GM06990 (cell line): ENCODE data around the gene SLC10A7.

Source experiments
- DNase-seq: peaks from one replicate; pipeline ENCODE4 v3.0.0-alpha.2; 2011; ENCODE audit not compliant: insufficient read length; ENCODE audit errors: extremely low read depth
- H3K27me3 ChIP-seq: replicated peaks from 2 replicates; pipeline ENCODE4 v1.6.0; 2011; ENCODE audit warnings: low read length; ENCODE audit not compliant: control insufficient read depth, insufficient read depth
- H3K36me3 ChIP-seq: 2 replicates; pipeline ENCODE4 v1.5.1; 2011; ENCODE audit warnings: low read length; ENCODE audit not compliant: control insufficient read depth, insufficient read depth
- H3K4me3 ChIP-seq: replicated peaks from 2 replicates; pipeline ENCODE4 v1.5.1; 2011; ENCODE audit warnings: low read depth, mild to moderate bottlenecking, control low read depth, low read length
- CTCF ChIP-seq: IDR thresholded peaks from 2 replicates; pipeline ENCODE4 v1.5.1; 2011; ENCODE audit warnings: low read length, control low read depth, mild to moderate bottlenecking, inconsistent platforms; ENCODE audit not compliant: insufficient read depth, poor library complexity, severe bottlenecking

SLC10A7 gene

GRCh38 chr4:146318894-146319293 is 202.8 kb downstream of the SLC10A7 start:
- H3K27me3 ChIP-seq = no peaks in the 10 kb centered on the region
- no peak for DNase-seq
- H3K4me3 ChIP-seq = no peak overlapping the region
- TF ChIP-seq CTCF = no peak
- H3K36me3 ChIP-seq = no peaks in the 10 kb centered on the region

- no peak for DNase-seq
- TF ChIP-seq CTCF = no peak
- no peak overlapping the region for H3K4me3 ChIP-seq
- H3K36me3 ChIP-seq = no peaks in the 10 kb centered on the region
- H3K27me3 ChIP-seq = no peaks in the 10 kb centered on the region
Measured at GRCh38 chr4:146317783-146318182, 204.0 kb downstream of the SLC10A7 start.

GRCh38 chr4:146315184-146315583 is 206.6 kb downstream of the SLC10A7 start:
- TF ChIP-seq CTCF = no peak
- no peak overlapping the region for H3K4me3 ChIP-seq
- no peaks in the 10 kb centered on the region for H3K36me3 ChIP-seq
- no peaks in the 10 kb centered on the region for H3K27me3 ChIP-seq
- no peak for DNase-seq

- Histone ChIP-seq H3K36me3 (no peaks in the 10 kb centered on the region), H3K27me3 (no peaks in the 10 kb centered on the region), H3K4me3 (no peak overlapping the region)
- no peak for TF ChIP-seq CTCF
- no peak for DNase-seq
Measured at GRCh38 chr4:146311238-146311970, 210.3 kb downstream of the SLC10A7 start.

GRCh38 chr4:146310319-146311021 is 211.3 kb downstream of the SLC10A7 start:
- no peaks in the 10 kb centered on the region for H3K36me3 ChIP-seq
- no peaks in the 10 kb centered on the region for H3K27me3 ChIP-seq
- no peak overlapping the region for H3K4me3 ChIP-seq
- no peak for DNase-seq
- TF ChIP-seq CTCF = no peak
